B cell (primary cell): ENCODE results near the gene PGAM2.

Experiments used
- EZH2 ChIP-seq: IDR thresholded peaks from 2 replicates; pipeline ENCODE4 v1.6.1; 2012; ENCODE audit warnings: borderline replicate concordance, low read depth, mild to moderate bottlenecking, moderate library complexity, low read length; ENCODE audit not compliant: insufficient read depth, poor library complexity, severe bottlenecking
- TF ChIP-seq, protein P1 (sequence below): fragments of 200-600 bp; IDR thresholded peaks from one replicate; pipeline ENCODE4 v1.8.0; 2022; ENCODE audit warnings: antibody characterized with exemption, mild to moderate bottlenecking

DNA sequence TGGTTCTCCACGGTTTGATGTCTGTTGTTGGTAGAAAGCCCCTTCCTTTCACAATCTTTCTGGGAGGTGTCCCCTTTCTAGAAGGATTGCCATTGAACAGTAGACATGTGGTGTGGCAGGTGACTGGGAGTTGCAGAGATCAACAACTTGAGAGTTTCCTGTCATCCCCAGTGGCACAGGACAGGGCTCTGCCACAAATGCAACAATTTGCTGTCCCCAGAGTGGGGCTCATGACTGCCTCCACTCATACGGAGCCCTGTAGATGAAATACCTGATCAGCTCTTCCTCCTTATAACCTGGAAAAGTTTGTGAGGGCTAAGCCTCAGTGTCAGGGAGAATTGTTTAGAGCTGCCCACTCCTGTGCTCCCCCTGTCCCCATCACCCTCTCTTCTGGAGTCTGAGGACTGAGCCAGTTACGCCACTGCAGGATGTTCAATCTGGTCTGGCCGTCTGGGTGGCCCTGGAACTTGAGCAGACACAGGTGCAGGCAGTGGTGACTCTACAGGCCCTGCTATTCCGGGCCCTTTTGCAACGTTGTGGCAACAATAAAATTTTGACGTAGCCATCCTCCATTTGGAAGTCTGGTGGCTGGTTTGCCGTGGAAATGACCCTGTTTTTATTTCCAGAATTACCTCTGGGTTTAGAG, 14.3 kb downstream of the PGAM2 start:
- TF ChIP-seq, protein P1, sequence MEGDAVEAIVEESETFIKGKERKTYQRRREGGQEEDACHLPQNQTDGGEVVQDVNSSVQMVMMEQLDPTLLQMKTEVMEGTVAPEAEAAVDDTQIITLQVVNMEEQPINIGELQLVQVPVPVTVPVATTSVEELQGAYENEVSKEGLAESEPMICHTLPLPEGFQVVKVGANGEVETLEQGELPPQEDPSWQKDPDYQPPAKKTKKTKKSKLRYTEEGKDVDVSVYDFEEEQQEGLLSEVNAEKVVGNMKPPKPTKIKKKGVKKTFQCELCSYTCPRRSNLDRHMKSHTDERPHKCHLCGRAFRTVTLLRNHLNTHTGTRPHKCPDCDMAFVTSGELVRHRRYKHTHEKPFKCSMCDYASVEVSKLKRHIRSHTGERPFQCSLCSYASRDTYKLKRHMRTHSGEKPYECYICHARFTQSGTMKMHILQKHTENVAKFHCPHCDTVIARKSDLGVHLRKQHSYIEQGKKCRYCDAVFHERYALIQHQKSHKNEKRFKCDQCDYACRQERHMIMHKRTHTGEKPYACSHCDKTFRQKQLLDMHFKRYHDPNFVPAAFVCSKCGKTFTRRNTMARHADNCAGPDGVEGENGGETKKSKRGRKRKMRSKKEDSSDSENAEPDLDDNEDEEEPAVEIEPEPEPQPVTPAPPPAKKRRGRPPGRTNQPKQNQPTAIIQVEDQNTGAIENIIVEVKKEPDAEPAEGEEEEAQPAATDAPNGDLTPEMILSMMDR: no peak
- no peak for TF ChIP-seq EZH2
